ENCODE data around the gene NDUFV1. TPM values are rescaled to one million over a fixed set of nuclear protein-coding genes. Genes with fewer than 3 reads are reported as not detected.

Gene NDUFV1
- total and polyA plus RNA-seq, 2 of the 4 experiments (the other 2 are of a cell fraction), result 120 to 133 TPM

DNA sequence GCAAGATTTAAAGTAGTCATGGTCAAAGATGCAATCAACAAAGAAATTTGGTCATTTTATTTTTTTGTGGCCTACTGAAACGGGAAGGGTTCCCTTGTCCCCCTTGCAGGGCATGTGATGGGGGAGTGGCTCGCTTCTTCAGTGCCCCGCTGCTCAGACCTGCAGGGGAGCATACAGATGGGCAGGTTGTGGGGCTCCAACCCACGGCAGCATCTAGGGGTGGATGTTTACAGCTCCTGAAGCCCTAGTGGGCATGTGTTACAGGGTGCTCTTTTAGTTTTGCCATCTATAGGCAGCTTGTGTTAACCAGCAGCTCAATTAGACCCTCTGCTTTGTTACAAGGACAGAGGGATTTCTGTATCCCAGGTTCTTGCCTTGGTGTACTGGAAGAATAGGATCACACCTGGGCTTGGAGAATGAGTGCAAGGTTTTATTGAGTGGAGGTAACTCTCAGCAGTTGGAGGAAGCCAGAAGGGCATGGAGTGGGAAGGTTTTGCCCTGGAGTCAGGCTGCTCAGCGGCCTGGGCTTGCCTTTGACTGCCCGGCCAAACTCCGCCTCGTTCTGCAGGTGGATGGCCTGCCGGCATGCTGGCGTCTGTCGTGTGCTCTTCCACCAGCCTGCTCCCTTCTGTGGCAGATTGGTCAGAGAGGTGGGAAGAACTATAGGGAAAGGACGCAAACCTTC is 13.7 kb upstream of the NDUFV1 start:
- no peak overlapping the region for H2BK120ac ChIP-seq (ENCODE audit: low read depth, low read length)
- no peak overlapping the region for H3K4ac ChIP-seq (ENCODE audit: low read depth, low read length)
- no peak overlapping the region; the same call in 1 of the 2 replicates for H3K56ac ChIP-seq (ENCODE audit: extremely low read depth, insufficient read depth, low read length)
- no TSS peak for BruUV-seq (replicated peaks)
- in situ Hi-C loops (cut with MboI; ENCODE audit: low sequenced_read_pairs) (no loop called here), intact Hi-C loops (cut with micrococcal nuclease) (no loop called here), dilution Hi-C loops (cut with HindIII; ENCODE audit: low sequenced_read_pairs, unreplicated experiment) (no loop called here)
- H3K27me3 ChIP-seq (ENCODE audit: control insufficient read depth, insufficient read depth, low read length), result peaks cover 12% of the 10 kb centered on the region
- no peak overlapping the region for H4K5ac ChIP-seq (ENCODE audit: low read depth, low read length)
- no peak overlapping the region for H2AK5ac ChIP-seq (ENCODE audit: low read depth, low read length)
- ATAC-seq (ENCODE audit: low read depth), result no peak
- no peaks in the 10 kb centered on the region for H3K9me1 ChIP-seq (ENCODE audit: insufficient read depth, low read length)
- H2AFZ ChIP-seq (replicated peaks; ENCODE audit: low read length, poor library complexity), result no peak overlapping the region
- peaks cover 3% of the 10 kb centered on the region for H3K9me3 ChIP-seq (ENCODE audit: control insufficient read depth, insufficient read depth, low read length)
- no peak overlapping the region for H3K14ac ChIP-seq (replicated peaks; ENCODE audit: low read depth, low read length)
- H3K9ac ChIP-seq (ENCODE audit: low read depth, low read length), result no peak overlapping the region
- peaks cover 2% of the 10 kb centered on the region; the same call in 1 of the 2 replicates for H3K36me3 ChIP-seq (ENCODE audit: control insufficient read depth, insufficient read depth, low read length)
- POLR2A ChIA-PET (ENCODE audit: unreplicated experiment), result no interaction called here
- H3K79me1 ChIP-seq (ENCODE audit: low read depth in 1 of 2, low read length in 2 of 2), result 0 out of 4 replicates have a peak, but pooled peaks cover 0 to 6% of the 10 kb centered on the region in 2 experiments
- H3K27ac ChIP-seq (ENCODE audit: insufficient read depth, low read length), result no peak overlapping the region
- no peak overlapping the region for H2BK15ac ChIP-seq (ENCODE audit: low read depth, low read length)
- H4K91ac ChIP-seq (ENCODE audit: insufficient read depth, low read depth, low read length), result no peak overlapping the region
- H3K23ac ChIP-seq (ENCODE audit: low read depth, low read length), result no peak overlapping the region
- no peak overlapping the region for H2BK5ac ChIP-seq (ENCODE audit: low read depth, low read length, poor library complexity, severe bottlenecking)
- CTCF ChIA-PET, result interaction anchor here (1.0 kb wide), 1 partner anchor 9 kb away, joined by 4 read pairs; the partner anchor contains the start of gene GSTP1
- H3K4me3 ChIP-seq (ENCODE audit: insufficient read depth, low read depth, low read length), result no peak overlapping the region
- H3K18ac ChIP-seq (ENCODE audit: low read depth, low read length), result no peak overlapping the region
- H3K4me2 ChIP-seq (ENCODE audit: low read depth, low read length), result no peak overlapping the region
- whole genome bisulfite sequencing, 2 experiments (ENCODE audit: extremely low coverage in 2 of 2, insufficient read length in 1 of 2), result 56% methylated on average over 7 of the region's 12 CpGs; no CpG with 5 or more reads in 1 of the 2 experiments
- TF ChIP-seq CEBPB (IDR thresholded peaks at IDR 0.05; ENCODE audit: low read depth, low read length) (no peak), RFX5 (IDR thresholded peaks at IDR 0.05; ENCODE audit: low read depth, low read length) (no peak), NFE2L2 (IDR thresholded peaks at IDR 0.05; ENCODE audit: low read depth, low read length) (no peak)
- no peak overlapping the region for H2BK20ac ChIP-seq (ENCODE audit: low read depth, low read length)
- DNase-seq, result no peak
- no peak overlapping the region for H2AK9ac ChIP-seq (replicated peaks; ENCODE audit: low read depth, low read length, poor library complexity)
- H3K4me1 ChIP-seq (ENCODE audit: control insufficient read depth, insufficient read depth, low read length), result no peaks in the 10 kb centered on the region
- H4K8ac ChIP-seq (ENCODE audit: low read depth in 2 of 2, low read length in 2 of 2), result no peak overlapping the region
- H4K20me1 ChIP-seq (ENCODE audit: insufficient read depth, low read length), result no peaks in the 10 kb centered on the region; the same call in 1 of the 2 replicates
